Measurements from ENCODE around the gene TRIM56. TPM values are rescaled to one million over a fixed set of nuclear protein-coding genes. Genes with fewer than 3 reads are reported as not detected.
"Not testable (repeated sequence)": the region's sequence is repeated elsewhere in the genome, so short reads cannot be mapped to it uniquely, and the experiment has no call there.

TRIM56 gene
- polyA plus RNA-seq, 4 donors: 13.4 to 20.6 (median 16.8) TPM

- no peak for DNase-seq (ENCODE audit: low read depth in 4 of 4, low spot score in 3 of 4)
Measured at GRCh38 chr7:101112233-101112632, 27.0 kb downstream of the TRIM56 start.

- DNase-seq (ENCODE audit: low read depth in 4 of 4, low spot score in 3 of 4): not testable (repeated sequence)
Measured at GRCh38 chr7:101113140-101113539, 27.9 kb downstream of the TRIM56 start.

GRCh38 chr7:101113836-101114235 lies 28.6 kb downstream of the TRIM56 start:
- DNase-seq (ENCODE audit: low read depth in 4 of 4, low spot score in 3 of 4): no peak

- DNase-seq (ENCODE audit: low read depth in 4 of 4, low spot score in 3 of 4): no peak
Measured at GRCh38 chr7:101114492-101114891, 29.2 kb downstream of the TRIM56 start.

- DNase-seq (ENCODE audit: low read depth in 4 of 4, low spot score in 3 of 4): no peak
Measured at GRCh38 chr7:101115215-101115614, 29.9 kb downstream of the TRIM56 start.

- DNase-seq (ENCODE audit: low read depth in 4 of 4, low spot score in 3 of 4): no peak
Measured at GRCh38 chr7:101116898-101117297, 31.6 kb downstream of the TRIM56 start.

GRCh38 chr7:101118856-101119255 lies 33.6 kb downstream of the TRIM56 start:
- DNase-seq (ENCODE audit: low read depth in 4 of 4, low spot score in 3 of 4): no peak

- DNase-seq (ENCODE audit: low read depth in 4 of 4, low spot score in 3 of 4): no peak
Measured at GRCh38 chr7:101119876-101120275, 34.6 kb downstream of the TRIM56 start.

GRCh38 chr7:101120315-101120714 lies 35.0 kb downstream of the TRIM56 start:
- DNase-seq (ENCODE audit: low read depth in 4 of 4, low spot score in 3 of 4): no peak

- DNase-seq (ENCODE audit: low read depth in 4 of 4, low spot score in 3 of 4): not testable (repeated sequence)
Measured at GRCh38 chr7:101121631-101121990, 36.3 kb downstream of the TRIM56 start.

- DNase-seq (ENCODE audit: low read depth in 4 of 4, low spot score in 3 of 4): peak in 3 of 4 donors; percentile 74 to 85 (median 76)
Measured at GRCh38 chr7:101121991-101122932, 37.0 kb downstream of the TRIM56 start.

GRCh38 chr7:101122933-101123702 lies 37.8 kb downstream of the TRIM56 start:
- no peak for DNase-seq (ENCODE audit: low read depth in 4 of 4, low spot score in 3 of 4)

GRCh38 chr7:101123703-101124068 lies 38.4 kb downstream of the TRIM56 start:
- DNase-seq (ENCODE audit: low read depth in 4 of 4, low spot score in 3 of 4): no peak

- no peak for DNase-seq (ENCODE audit: low read depth in 4 of 4, low spot score in 3 of 4)
Measured at GRCh38 chr7:101124376-101125056, 39.2 kb downstream of the TRIM56 start.

- no peak for DNase-seq (ENCODE audit: low read depth in 4 of 4, low spot score in 3 of 4)
Measured at GRCh38 chr7:101125989-101126650, 40.8 kb downstream of the TRIM56 start.

GRCh38 chr7:101126651-101127459 lies 41.6 kb downstream of the TRIM56 start, which contains the start of gene SERPINE1:
Gene SERPINE1 (plus strand): TSS chr7:101127104. CDS start chr7:101128394, 1,290 bp downstream.
- peak; percentile 69 to 84 (median 78) for DNase-seq (ENCODE audit: low read depth in 4 of 4, low spot score in 3 of 4)

GRCh38 chr7:101127460-101128039 lies 42.3 kb downstream of the TRIM56 start:
- DNase-seq (ENCODE audit: low read depth in 4 of 4, low spot score in 3 of 4): no peak

GRCh38 chr7:101128040-101128834 lies 43.0 kb downstream of the TRIM56 start:
- no peak for DNase-seq (ENCODE audit: low read depth in 4 of 4, low spot score in 3 of 4)
